ENCODE measurements around the gene CLDN6.

Gene CLDN6

GRCh38 chr16:3017794-3018506 lies at the start of gene CLDN6:
TSS of gene CLDN6 (minus strand) at chr16:3018183. CDS start at chr16:3016021, 2,162 bp downstream.
- Mint-ChIP-seq H3K27ac (no peak within 1 kb of the TSS), H3K9me3 (no peaks in the 10 kb centered on the region), H3K27me3 (ENCODE audit: low read depth) (peaks cover 15% of the 10 kb centered on the region), H3K4me3 (peak within 1 kb of the TSS; percentile 15), H3K4me1 (ENCODE audit: low read depth) (peaks cover 27% of the 10 kb centered on the region), H3K36me3 (ENCODE audit: low read depth) (peaks cover 3% of the 10 kb centered on the region)
- DNase-seq (ENCODE audit: low spot score): no peak

- Mint-ChIP-seq H3K4me1 (ENCODE audit: low read depth) (peaks cover 55% of the 10 kb centered on the region), H3K27me3 (ENCODE audit: low read depth) (no peaks in the 10 kb centered on the region), H3K4me3 (peak overlapping the region; percentile 100), H3K9me3 (peaks cover 4% of the 10 kb centered on the region), H3K27ac (peak overlapping the region; percentile 98), H3K36me3 (ENCODE audit: low read depth) (peaks cover 62% of the 10 kb centered on the region)
- DNase-seq (ENCODE audit: low spot score): no peak
Observed at GRCh38 chr16:3066440-3066748, 48.4 kb upstream of the CLDN6 start.

- peak overlapping the region; percentile 98 for H3K27ac Mint-ChIP-seq
- H3K27me3 Mint-ChIP-seq (ENCODE audit: low read depth): no peaks in the 10 kb centered on the region
- peaks cover 59% of the 10 kb centered on the region for H3K36me3 Mint-ChIP-seq (ENCODE audit: low read depth)
- no peak for DNase-seq (ENCODE audit: low spot score)
- peaks cover 4% of the 10 kb centered on the region for H3K9me3 Mint-ChIP-seq
- H3K4me1 Mint-ChIP-seq (ENCODE audit: low read depth): peaks cover 50% of the 10 kb centered on the region
- H3K4me3 Mint-ChIP-seq: peak overlapping the region; percentile 100
Observed at GRCh38 chr16:3065742-3066439, 47.9 kb upstream of the CLDN6 start.

- peaks cover 60% of the 10 kb centered on the region for H3K36me3 Mint-ChIP-seq (ENCODE audit: low read depth)
- H3K27me3 Mint-ChIP-seq (ENCODE audit: low read depth): no peaks in the 10 kb centered on the region
- peaks cover 4% of the 10 kb centered on the region for H3K9me3 Mint-ChIP-seq
- peak; percentile 64 for DNase-seq (ENCODE audit: low spot score)
- peak within 1 kb of the TSS; percentile 98 for H3K27ac Mint-ChIP-seq
- peak within 1 kb of the TSS; percentile 100 for H3K4me3 Mint-ChIP-seq
- peaks cover 49% of the 10 kb centered on the region for H3K4me1 Mint-ChIP-seq (ENCODE audit: low read depth)
Observed at GRCh38 chr16:3065069-3065741, 47.2 kb upstream of the CLDN6 start, which contains the start of gene IL32. TSS of gene IL32 (plus strand) at chr16:3065640. CDS start at chr16:3065812, 172 bp downstream.

- DNase-seq (ENCODE audit: low spot score): no peak
- Mint-ChIP-seq H3K36me3 (ENCODE audit: low read depth) (peaks cover 56% of the 10 kb centered on the region), H3K4me1 (ENCODE audit: low read depth) (peaks cover 48% of the 10 kb centered on the region), H3K27ac (peak overlapping the region; percentile 80), H3K9me3 (peaks cover 4% of the 10 kb centered on the region), H3K4me3 (peak overlapping the region; percentile 100), H3K27me3 (ENCODE audit: low read depth) (no peaks in the 10 kb centered on the region)
Observed at GRCh38 chr16:3063625-3064386, 45.8 kb upstream of the CLDN6 start.

GRCh38 chr16:3062553-3062952 lies 44.6 kb upstream of the CLDN6 start:
- Mint-ChIP-seq H3K36me3 (ENCODE audit: low read depth) (peaks cover 50% of the 10 kb centered on the region), H3K27ac (peak overlapping the region; percentile 31), H3K27me3 (ENCODE audit: low read depth) (no peaks in the 10 kb centered on the region), H3K9me3 (peaks cover 4% of the 10 kb centered on the region), H3K4me3 (no peak overlapping the region), H3K4me1 (ENCODE audit: low read depth) (peaks cover 43% of the 10 kb centered on the region)
- DNase-seq (ENCODE audit: low spot score): no peak

- DNase-seq (ENCODE audit: low spot score): no peak
- Mint-ChIP-seq H3K27me3 (ENCODE audit: low read depth) (no peaks in the 10 kb centered on the region), H3K9me3 (peaks cover 4% of the 10 kb centered on the region), H3K4me1 (ENCODE audit: low read depth) (peaks cover 52% of the 10 kb centered on the region), H3K36me3 (ENCODE audit: low read depth) (peaks cover 45% of the 10 kb centered on the region), H3K4me3 (peak overlapping the region; percentile 90), H3K27ac (peak overlapping the region; percentile 93)
Observed at GRCh38 chr16:3060339-3061127, 42.5 kb upstream of the CLDN6 start.

GRCh38 chr16:3059723-3060242 lies 41.8 kb upstream of the CLDN6 start:
- no peak for DNase-seq (ENCODE audit: low spot score)
- H3K9me3 Mint-ChIP-seq: peaks cover 4% of the 10 kb centered on the region
- H3K36me3 Mint-ChIP-seq (ENCODE audit: low read depth): peaks cover 50% of the 10 kb centered on the region
- no peaks in the 10 kb centered on the region for H3K27me3 Mint-ChIP-seq (ENCODE audit: low read depth)
- peak overlapping the region; percentile 93 for H3K27ac Mint-ChIP-seq
- peak overlapping the region; percentile 90 for H3K4me3 Mint-ChIP-seq
- H3K4me1 Mint-ChIP-seq (ENCODE audit: low read depth): peaks cover 52% of the 10 kb centered on the region

- peak; percentile 88 for DNase-seq (ENCODE audit: low spot score)
- Mint-ChIP-seq H3K4me1 (ENCODE audit: low read depth) (peaks cover 53% of the 10 kb centered on the region), H3K9me3 (peaks cover 4% of the 10 kb centered on the region), H3K27ac (peak overlapping the region; percentile 93), H3K27me3 (ENCODE audit: low read depth) (no peaks in the 10 kb centered on the region), H3K4me3 (peak overlapping the region; percentile 91), H3K36me3 (ENCODE audit: low read depth) (peaks cover 54% of the 10 kb centered on the region)
Observed at GRCh38 chr16:3059041-3059722, 41.2 kb upstream of the CLDN6 start.

- H3K4me3 Mint-ChIP-seq: peak overlapping the region; percentile 91
- peaks cover 55% of the 10 kb centered on the region for H3K4me1 Mint-ChIP-seq (ENCODE audit: low read depth)
- H3K36me3 Mint-ChIP-seq (ENCODE audit: low read depth): peaks cover 61% of the 10 kb centered on the region
- peaks cover 4% of the 10 kb centered on the region for H3K9me3 Mint-ChIP-seq
- DNase-seq (ENCODE audit: low spot score): no peak
- no peaks in the 10 kb centered on the region for H3K27me3 Mint-ChIP-seq (ENCODE audit: low read depth)
- peak overlapping the region; percentile 81 for H3K27ac Mint-ChIP-seq
Observed at GRCh38 chr16:3058139-3059030, 40.4 kb upstream of the CLDN6 start.

- H3K36me3 Mint-ChIP-seq (ENCODE audit: low read depth): peaks cover 60% of the 10 kb centered on the region
- no peaks in the 10 kb centered on the region for H3K9me3 Mint-ChIP-seq
- peak overlapping the region; percentile 74 for H3K4me3 Mint-ChIP-seq
- H3K27me3 Mint-ChIP-seq (ENCODE audit: low read depth): no peaks in the 10 kb centered on the region
- DNase-seq (ENCODE audit: low spot score): no peak
- H3K4me1 Mint-ChIP-seq (ENCODE audit: low read depth): peaks cover 52% of the 10 kb centered on the region
- H3K27ac Mint-ChIP-seq: peak overlapping the region; percentile 95
Observed at GRCh38 chr16:3057181-3058138, 39.5 kb upstream of the CLDN6 start.

Measured in T-helper 2 cell treated with Interferon-gamma antibody and Interleukin-4, amounts not matched to agents 5 μg/mL and 100 μg/mL, for 36 hours (primary cell).